GM21367 (cell line): ENCODE results near the gene NELL2.

Source experiments
- ATAC-seq: cut with Tn5 transposase; IDR thresholded peaks from one replicate; pipeline ENCODE4 v1.9.1; 2021; ENCODE audit not compliant: unreplicated experiment

The NELL2 gene

DNA sequence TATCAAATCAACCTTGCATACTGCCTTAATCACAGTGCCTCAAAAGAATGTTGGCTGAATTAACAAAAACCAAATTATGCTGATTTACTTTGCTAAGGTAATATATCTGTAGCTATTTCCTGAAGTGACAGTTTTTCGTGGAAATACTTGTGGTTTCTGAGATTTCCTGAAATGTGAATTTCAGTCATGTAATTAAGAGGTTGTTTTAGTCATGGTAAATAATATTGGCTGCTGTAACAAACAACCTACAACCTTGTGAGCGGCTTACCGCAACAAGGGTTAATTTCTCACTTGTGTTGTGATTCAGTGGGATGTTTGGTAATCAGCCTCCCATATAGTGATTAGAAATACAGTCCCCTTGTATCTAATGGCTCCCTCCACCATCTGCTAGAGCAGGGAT, 387.9 kb downstream of the NELL2 start:
- no peak for ATAC-seq

DNA sequence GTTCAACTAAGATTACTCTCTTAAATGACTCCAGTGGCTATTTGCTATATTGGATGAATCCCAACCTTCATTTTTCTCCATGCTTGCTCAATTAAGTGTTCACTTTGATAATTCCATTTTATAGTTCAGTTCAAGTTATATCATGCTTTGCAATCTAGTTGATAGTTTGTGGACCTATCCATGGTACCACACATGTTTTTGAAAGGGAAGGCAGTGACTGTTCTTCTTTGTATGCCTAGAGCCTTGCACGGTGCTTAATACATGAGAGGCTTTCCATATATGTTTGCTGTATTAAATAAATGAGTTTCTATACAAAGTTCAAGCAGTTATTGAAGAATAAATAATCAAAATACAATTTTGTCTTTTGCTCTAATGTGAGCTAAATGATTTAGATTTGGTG, 391.3 kb downstream of the NELL2 start:
- ATAC-seq = no peak

DNA sequence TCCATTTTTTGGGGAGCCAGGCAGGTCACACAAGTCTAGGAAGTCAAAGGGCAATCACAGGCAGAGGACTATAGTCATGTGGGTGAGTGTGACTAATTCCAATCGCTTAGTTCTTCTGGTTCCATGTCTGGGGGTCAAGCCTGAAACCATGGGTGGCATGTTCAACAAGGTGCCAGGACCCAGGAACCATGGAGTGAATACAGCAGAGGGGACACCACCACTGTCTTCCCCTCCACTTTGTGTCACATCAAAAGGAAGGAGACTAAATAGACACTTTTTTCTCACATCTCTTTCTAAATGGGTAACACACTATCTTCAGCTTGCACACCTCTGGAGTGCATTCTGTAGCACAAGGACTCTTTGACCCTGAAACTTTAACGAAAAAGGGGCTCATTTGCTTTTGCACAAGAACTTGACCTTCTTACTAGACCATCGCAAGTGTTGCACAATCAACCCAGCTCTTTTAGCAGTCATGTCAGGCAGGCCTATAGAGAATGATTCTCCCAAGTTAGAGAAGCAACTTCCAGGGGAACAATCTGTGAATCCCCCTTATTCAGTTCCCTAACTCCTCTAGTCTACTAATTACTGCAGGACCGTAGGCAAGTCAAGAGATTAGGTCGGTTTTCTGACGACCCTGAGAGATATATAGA, 398.7 kb downstream of the NELL2 start:
- no peak for ATAC-seq

DNA sequence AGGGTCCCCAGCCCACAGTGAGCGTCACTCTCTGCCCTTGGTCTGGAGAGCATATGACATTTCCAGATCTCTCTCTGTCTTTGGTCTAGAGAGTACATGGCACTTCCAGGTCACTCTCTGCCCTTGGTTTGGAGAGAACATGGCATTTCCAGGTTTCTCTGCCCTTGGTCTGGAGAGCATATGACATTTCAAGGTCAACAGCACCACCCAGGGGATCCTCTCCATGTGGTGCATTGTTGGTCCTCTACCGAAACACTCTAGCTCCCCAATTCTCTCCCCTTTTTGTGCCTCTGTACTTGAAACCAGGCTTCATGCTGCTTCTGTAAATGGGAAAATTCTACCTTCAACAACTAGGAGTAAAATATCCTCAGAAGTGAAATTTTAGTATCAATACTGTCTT, 399.4 kb downstream of the NELL2 start:
- no peak for ATAC-seq

DNA sequence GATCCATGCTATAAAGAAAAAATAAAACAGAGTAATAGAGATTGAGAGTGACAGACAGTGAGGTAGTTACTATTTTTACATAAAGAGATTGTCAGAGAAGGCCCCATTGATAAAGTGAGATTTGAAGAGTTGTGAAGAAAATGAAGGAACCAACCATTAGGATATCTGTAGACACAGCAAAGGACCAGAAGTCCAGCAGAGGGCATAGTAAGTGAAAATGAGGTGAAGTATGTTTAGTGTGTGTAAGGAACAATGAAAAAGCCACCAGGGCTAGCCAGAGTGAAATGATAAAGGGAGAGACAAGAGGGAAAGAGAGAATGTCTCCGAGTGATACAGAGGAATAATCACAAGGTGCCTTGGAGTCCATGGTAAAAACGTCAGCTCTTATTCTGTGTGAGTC, 411.0 kb downstream of the NELL2 start:
- no peak for ATAC-seq

DNA sequence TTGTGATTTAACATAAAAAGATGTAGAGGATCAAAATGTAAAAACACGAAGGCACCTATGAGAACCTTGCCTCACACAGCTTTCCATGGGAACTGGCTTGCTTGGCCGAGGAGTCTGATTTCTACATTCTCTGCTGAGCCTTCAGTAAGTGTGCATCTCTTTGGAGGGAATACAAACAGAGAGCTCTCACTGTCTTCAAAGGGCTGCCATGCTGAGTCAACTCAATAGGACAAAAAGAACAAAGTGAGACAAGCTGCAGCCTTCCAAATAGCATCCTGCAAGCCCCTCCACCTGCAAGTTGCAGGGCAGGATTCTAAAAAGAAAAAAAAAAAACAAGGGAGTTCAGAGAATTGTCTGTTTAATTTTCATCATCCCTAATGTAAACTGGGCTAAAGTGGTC, 411.9 kb downstream of the NELL2 start:
- ATAC-seq = no peak

DNA sequence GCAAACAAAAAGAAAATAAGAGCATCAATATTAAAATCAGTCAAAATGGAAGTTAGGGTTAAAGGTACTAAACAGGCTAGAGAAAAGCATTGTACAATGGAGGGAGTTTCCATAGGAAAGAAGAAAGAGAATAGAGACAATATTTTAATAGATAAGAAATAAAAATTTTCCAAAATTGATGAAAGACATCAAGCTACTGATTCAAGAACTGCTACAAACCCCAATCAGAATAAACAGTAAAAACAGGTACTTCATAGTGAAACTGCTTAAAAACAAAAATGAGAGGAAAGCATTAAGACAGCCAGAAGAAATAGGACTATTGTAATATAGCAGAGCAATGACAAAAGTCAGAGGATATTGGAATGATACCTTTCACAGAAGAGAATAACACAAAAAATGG, 413.4 kb downstream of the NELL2 start:
- ATAC-seq = no peak

DNA sequence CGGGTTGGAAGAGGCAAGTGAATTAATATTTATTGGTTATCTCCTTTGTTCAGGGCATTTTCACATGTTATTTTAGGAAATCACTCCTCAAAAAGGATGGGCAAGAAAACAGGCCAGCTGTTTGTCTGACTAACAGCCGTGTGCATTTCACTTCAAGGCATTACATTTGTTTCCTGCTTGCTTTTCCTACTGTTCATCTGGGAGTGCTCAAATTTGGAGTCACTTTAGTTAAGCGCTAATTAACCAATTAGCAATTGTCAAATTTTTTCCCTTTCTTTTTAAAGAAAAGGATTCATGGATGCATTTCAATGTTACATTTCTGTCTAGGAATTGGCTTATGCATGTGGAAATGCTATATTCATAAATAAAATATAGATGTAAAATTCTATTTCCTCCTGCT, 415.9 kb downstream of the NELL2 start:
- ATAC-seq = no peak

DNA sequence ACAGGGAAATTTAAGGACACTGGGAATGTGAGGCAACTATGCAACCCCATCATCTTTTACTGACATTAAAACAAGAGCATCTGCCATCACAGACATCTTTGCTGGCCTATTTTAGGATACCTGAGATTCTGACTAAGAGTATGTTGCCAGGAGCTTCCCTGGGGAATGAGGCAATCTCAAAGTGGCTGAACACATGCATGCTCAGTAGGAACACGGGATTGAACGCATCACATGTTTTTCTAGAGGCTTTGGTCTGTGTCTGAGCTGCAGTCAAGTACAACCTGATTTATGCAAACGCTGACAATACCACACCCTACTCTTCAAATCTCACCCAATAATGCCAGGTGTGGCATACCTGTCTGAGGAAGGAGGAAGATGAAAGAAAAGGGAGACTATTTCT, 416.5 kb downstream of the NELL2 start:
- no peak for ATAC-seq
